ENCODE data around the gene HRCT1.

Gene HRCT1

DNA sequence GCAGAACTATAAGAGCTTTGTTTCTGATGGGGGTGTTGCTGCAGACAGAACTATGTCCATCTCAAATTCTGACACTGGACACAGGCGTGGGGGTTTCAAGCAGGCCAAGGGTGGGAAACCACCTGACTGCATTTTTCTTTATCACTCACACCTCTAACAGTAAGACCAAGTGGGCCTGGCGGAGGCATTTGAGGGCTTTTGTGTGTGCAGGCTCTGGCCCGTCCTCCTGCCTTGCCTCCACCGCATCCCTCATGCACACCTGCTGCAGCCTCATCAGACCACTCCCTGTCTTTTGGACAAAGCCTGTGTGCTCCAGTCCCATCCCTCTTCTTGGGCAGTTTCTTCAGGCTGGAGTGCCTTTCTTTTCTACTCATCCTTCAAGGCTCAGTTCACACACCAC, 43.7 kb upstream of the HRCT1 start:
- no peak for TF ChIP-seq CTCF (IDR thresholded peaks at IDR 0.05)

- TF ChIP-seq CTCF (IDR thresholded peaks at IDR 0.05) = no peak
Observed at GRCh38 chr9:35863583-35863982, 42.4 kb upstream of the HRCT1 start.

DNA sequence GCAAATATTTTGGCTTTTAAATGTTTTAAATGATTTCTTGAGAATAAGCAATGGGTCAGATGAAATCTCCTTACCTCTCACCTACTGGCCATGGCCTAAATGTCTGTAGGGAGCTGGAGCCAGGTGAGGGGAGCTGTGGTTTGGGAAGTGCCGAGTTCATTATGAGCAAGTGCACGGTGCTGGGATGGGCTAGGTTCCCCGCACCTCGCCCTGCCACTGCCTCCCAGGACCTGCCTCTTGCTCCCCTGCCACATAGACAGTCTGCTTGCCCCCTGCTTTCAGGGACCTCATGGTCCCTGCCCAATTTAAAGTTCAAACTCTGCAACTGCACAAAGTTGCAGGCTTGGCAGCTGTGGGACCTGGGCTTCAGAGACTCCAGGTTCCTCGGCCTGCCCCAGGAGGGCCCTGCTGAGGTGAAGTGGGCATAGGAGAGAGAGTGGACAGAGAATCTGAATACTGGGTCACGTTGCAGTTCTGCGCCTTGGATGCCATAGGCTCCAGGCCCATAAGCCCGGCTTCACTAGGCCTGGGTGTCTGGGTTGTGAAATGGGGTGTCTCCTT, 41.2 kb upstream of the HRCT1 start:
- no peak for TF ChIP-seq CTCF (IDR thresholded peaks at IDR 0.05)

DNA sequence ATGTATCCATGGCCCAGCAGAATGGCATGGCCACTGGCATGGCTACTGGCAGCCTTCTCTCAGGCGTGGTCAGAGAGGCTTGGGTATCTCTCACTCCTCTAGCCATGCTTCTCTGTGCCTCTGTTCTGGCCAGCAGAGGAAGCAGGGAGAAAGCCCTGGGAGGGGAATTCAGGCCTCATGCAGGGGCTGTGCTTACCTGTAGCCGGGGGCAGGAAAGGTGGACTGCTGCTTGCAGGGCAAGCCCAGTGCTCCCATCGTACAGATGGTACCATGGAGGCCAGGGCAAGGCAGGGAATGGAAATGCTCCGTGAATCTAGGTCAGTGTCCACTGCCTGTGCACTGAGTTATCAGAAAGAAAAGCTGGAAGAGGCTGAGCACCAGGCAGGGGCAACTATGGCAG, 38.5 kb upstream of the HRCT1 start:
- TF ChIP-seq CTCF (IDR thresholded peaks at IDR 0.05) = no peak

GRCh38 chr9:35868933-35869332, 37.1 kb upstream of the HRCT1 start:
- TF ChIP-seq CTCF (IDR thresholded peaks at IDR 0.05) = no peak

GRCh38 chr9:35869621-35870216, 36.3 kb upstream of the HRCT1 start:
- TF ChIP-seq CTCF (IDR thresholded peaks at IDR 0.05) = no peak

DNA sequence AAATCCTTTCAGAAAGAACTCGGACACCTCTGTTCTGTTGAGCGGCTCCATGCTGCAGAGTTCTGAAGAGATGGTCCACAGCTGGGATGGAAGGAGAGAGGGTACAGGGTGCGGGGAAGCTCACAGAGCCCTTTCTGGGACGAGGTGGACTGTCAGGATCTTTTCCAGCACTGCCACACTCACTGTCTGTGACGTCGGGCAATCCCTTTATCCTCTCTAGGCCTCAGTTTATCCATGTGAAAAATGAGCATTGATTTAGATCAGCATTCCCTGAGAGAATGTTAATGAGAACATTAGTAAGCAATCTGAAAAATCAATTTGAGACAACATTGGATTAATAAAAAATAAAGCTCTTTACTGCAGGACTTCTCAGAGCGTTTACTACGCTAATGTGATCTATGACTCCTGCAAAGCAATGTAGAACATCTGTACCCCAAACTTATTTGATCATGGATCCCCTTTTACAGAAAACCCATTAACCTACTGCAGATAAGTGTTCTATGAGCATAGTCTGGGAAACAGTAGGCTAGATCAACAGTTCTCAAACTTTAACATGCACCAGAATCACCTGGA, 35.6 kb upstream of the HRCT1 start, which contains the start of gene OR13J1:
TSS of gene OR13J1 (minus strand) at position 51 of the 573 bp plus-strand sequence. CDS start at position 51, 0 bp downstream.
- TF ChIP-seq CTCF (IDR thresholded peaks at IDR 0.05) = no peak

Measured in LNCAP (cell line).